Fibroblast of skin of left biceps (primary cell): Measurements from ENCODE around the gene RNF133.
A peak's percentile ranks its signal among the peaks of the same experiment; 100 is the strongest.
"Not testable (repeated sequence)": the region's sequence is repeated elsewhere in the genome, so short reads cannot be mapped to it uniquely, and the experiment has no call there.

Experiments used
- DNase-seq, 2 experiments: peaks; one replicate each; pipeline ENCODE4 v3.0.0-alpha.2; 2013; ENCODE audit warnings: low read depth in 2 of 2

The RNF133 gene

GRCh38 chr7:122689346-122690109, 9.4 kb downstream of the RNF133 start:
- no peak for DNase-seq

- DNase-seq = no peak
Measured at GRCh38 chr7:122688400-122688998, 10.4 kb downstream of the RNF133 start.

- no peak for DNase-seq
Measured at GRCh38 chr7:122686360-122686878, 12.5 kb downstream of the RNF133 start.

- no peak for DNase-seq
Measured at GRCh38 chr7:122684504-122684903, 14.4 kb downstream of the RNF133 start.

- DNase-seq = no peak
Measured at GRCh38 chr7:122682815-122683550, 15.9 kb downstream of the RNF133 start.

- not testable (repeated sequence) for DNase-seq
Measured at GRCh38 chr7:122681186-122681585, 17.7 kb downstream of the RNF133 start.

DNA sequence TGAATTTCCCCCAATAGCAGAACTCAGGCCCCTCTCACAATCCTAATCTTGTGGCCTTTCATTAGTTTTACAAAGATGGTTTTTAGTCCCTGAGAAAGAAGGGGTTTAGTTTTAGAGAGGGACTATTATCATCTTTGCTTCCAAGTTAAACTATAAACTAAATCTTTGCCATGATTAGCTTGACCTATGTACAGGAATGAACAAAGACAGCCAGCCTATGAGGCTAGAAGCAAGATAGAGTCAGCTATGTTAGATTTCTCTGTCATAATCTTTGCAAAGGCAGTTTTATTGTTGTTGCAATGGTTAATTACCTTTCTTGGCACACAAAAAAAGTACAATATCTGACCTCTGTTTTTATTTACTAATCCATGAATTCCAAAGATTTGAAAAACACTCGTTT, 19.1 kb downstream of the RNF133 start:
- DNase-seq = no peak

DNA sequence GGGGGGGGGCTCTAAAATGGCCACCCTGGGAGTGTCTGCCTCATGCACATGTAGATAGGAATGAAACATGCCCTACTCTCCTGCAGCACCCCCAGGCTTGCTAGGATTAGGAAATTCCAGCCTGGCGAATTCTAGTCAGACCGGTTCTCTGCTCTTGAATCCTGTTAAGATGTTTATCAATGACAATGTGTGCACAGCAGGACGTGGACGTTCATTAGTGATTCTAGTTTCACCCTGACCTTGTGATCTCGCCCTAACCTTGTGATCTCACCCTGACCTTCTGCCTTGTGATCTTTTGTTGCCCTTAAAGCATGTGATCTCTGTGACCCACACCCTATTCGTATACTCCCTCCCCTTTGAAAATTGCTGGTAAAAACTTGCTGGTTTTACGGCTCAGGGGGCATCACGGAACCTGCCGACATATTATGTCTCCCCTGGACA, 19.6 kb downstream of the RNF133 start:
- not testable (repeated sequence) for DNase-seq

DNA sequence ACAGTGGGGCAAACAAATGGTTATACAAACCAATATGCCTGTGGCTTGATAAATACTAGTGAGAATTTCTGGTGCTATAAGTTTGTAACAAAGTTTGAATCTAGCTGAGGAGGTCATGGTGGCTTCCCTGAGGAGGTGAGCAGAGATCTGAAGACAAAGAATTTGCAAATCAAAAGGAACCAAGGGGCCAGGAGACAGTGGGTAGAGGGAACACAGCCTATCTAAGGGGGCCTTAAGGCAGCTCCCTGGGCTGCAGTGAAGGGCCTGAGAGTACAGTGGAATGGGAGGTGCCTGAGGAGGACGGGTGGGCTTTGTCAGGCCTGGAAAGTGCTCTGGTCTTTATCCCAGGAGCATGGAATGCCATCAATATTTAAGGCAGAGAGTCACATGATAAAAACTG, 21.8 kb downstream of the RNF133 start:
- DNase-seq = no peak

DNA sequence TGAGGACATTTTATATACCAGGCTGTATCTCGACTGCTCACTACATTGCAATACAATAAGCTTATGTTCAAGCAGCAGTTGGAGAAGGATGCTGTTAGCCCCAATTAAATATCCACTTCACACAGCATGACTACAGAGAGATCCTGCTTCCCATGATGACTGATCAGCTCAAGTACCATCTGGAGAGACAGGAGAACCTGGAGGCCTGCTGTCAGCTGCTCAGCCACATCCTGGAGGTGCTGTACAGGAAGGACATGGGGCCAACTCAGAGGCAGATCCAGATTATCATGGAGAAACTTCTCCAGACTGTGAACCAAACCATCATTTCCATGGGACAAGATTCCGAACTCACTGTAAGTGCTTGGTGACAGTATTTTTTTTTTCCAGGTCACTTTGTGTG, 22.5 kb downstream of the RNF133 start:
- DNase-seq = no peak

DNA sequence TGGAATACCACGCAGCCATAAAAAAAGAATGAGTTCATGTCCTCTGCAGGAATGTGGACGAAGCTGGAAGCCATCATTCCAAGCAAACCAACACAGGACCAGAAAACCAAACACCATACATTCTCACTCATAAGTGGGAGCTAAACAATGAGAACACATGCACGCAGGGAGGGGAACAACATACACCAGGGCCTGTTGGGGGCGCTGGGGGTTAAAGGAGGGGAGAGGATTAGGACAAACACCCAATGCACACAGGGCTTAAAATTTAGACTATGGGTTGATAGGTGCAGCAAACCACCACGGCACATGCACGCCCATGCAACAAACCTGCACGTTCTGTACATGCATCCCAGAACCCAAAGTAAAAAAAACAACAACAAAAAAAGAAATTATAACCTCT, 23.3 kb downstream of the RNF133 start:
- no peak for DNase-seq

GRCh38 chr7:122675011-122675410, 23.9 kb downstream of the RNF133 start:
- no peak for DNase-seq

- peak in 1 of 2 experiments; percentile 5 for DNase-seq
Measured at GRCh38 chr7:122674502-122674901, 24.4 kb downstream of the RNF133 start.

- DNase-seq = no peak
Measured at GRCh38 chr7:122673951-122674350, 25.0 kb downstream of the RNF133 start.

DNA sequence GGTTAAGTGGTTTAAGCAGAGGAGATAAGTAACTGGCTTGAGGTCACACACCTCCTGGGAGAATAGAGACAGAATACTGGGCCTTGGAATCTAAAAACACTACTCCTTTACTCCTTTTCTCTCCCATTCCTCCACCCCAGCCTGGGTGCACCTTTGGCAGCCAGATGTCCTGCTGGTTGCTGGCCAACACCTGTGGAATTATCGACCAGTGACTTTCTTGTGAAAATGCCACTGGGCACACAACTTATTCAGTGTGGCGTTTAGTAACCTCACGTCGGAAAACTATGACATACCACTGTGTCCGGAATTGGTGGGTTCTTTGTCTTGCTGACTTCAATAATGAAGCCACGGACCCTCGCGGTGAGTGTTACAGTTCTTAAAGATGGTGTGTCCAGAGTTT, 26.4 kb downstream of the RNF133 start:
- no peak for DNase-seq

- DNase-seq = no peak
Measured at GRCh38 chr7:122663733-122664132, 35.2 kb downstream of the RNF133 start.

- no peak for DNase-seq
Measured at GRCh38 chr7:122658856-122659255, 40.1 kb downstream of the RNF133 start.

GRCh38 chr7:122653685-122654084, 45.2 kb downstream of the RNF133 start:
- DNase-seq = no peak

GRCh38 chr7:122652876-122653275, 46.0 kb downstream of the RNF133 start:
- DNase-seq = no peak

GRCh38 chr7:122651451-122651850, 47.5 kb downstream of the RNF133 start:
- DNase-seq = no peak
